HG02885 (cell line): ENCODE results near the gene CDH5.
A peak's percentile ranks its signal among the peaks of the same experiment; 100 is the strongest.

Source experiments
- ATAC-seq: cut with Tn5 transposase; IDR thresholded peaks from one replicate; pipeline ENCODE4 v1.9.1; 2021; ENCODE audit warnings: mild to moderate bottlenecking; ENCODE audit not compliant: unreplicated experiment, poor library complexity

The CDH5 gene

GRCh38 chr16:66388350-66389139, 22.1 kb downstream of the CDH5 start:
- ATAC-seq = no peak

- no peak for ATAC-seq
Measured at GRCh38 chr16:66389256-66390176, 23.0 kb downstream of the CDH5 start.

DNA sequence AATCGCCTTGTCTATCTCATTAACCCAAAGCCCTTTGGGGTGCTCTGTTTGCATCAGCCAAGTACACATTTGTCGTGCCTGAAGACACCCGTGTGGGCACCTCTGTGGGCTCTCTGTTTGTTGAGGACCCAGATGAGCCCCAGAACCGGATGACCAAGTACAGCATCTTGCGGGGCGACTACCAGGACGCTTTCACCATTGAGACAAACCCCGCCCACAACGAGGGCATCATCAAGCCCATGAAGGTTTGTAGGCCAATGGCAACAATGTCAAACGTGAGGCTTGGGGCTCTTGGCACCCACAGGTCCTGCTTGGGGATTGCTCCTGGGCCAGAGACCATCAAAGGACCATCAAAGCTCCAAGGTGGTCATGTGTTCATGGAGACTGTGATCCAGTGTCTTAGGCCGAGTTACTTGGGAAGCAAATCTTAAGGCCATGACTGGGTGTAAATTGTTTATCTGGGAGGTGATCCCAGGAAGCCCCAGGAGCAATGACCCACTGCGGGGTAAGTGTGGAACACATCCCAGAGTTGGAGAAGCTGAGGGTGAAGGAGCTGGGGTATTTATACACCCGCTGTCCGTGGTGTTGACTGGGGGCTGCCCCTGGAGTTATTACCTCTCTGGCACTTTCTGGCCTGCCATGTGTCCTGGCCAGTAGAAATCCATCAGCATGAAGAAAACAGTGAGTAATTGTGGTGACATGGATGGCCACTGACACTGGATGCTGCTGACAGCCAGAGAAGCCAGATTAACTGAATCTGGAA, 24.0 kb downstream of the CDH5 start:
- ATAC-seq = no peak

GRCh38 chr16:66391726-66392670, 25.5 kb downstream of the CDH5 start:
- no peak for ATAC-seq

- ATAC-seq = no peak
Measured at GRCh38 chr16:66395806-66396555, 29.5 kb downstream of the CDH5 start.

GRCh38 chr16:66397736-66398433, 31.4 kb downstream of the CDH5 start:
- no peak for ATAC-seq

GRCh38 chr16:66399031-66399430, 32.5 kb downstream of the CDH5 start:
- ATAC-seq = no peak

DNA sequence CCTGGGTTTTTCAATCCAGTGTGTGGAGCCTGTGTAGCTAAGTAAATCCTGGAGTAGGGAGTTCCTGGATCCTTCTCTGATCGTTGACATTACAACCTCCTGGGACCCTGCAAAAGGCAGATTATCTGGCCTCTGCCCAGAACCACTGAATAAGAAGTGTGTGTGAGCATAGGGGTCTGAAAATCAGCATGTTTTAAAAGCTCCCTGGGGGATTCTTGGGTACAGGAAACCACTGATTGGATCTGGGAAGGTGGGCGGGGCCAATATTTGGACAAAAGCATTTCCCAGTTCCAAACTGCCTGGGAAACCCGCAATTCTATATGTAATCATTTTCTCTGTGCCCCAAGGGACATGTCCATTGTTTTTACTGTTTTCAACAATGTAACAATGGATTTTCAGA, 33.4 kb downstream of the CDH5 start:
- no peak for ATAC-seq

GRCh38 chr16:66400503-66401380, 34.3 kb downstream of the CDH5 start:
- ATAC-seq = no peak

DNA sequence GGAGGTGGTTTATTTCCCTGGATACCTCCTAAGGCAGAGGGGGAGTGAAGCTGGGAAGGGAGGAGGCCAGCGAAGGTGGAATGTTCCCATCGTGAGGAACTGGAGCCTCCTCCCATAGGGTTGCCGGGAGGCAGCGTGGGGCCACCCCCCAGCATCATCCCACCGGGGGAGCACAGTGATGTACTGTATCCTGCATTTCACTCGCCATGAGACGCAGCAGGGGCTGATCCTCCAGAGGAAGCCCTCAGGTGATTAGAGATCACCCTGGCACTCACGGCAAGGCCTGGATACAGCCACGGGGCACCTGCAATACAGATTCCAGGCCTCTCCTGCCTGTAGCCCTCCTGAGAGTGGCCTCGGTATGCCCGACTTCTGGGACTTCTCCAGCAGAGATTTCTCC, 35.1 kb downstream of the CDH5 start:
- ATAC-seq = no peak

DNA sequence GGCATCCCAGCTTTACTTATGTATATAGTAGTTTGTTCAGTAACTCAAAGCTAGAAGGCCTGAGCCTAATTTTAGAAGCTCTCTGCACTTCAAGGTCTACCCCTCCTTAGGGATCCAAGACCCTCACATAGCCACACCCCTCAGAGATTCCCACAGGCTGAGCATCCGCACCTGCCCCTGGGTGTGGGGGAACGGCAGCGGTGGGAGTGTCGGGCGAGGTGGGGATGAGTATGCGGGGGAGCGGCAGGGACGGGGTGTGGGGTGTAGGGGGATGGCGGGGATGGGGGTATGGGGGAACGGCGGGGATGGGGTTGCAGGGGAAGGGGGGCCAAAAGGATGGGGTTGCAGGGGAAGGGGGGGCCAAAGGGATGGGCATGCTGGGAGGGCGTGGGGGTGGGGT, 35.7 kb downstream of the CDH5 start:
- no peak for ATAC-seq

DNA sequence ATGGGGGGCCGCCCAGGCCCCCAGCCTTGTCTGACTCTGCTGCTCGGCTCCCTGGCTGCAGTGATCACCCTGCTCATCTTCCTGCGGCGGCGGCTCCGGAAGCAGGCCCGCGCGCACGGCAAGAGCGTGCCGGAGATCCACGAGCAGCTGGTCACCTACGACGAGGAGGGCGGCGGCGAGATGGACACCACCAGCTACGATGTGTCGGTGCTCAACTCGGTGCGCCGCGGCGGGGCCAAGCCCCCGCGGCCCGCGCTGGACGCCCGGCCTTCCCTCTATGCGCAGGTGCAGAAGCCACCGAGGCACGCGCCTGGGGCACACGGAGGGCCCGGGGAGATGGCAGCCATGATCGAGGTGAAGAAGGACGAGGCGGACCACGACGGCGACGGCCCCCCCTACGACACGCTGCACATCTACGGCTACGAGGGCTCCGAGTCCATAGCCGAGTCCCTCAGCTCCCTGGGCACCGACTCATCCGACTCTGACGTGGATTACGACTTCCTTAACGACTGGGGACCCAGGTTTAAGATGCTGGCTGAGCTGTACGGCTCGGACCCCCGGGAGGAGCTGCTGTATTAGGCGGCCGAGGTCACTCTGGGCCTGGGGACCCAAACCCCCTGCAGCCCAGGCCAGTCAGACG, 36.2 kb downstream of the CDH5 start:
- no peak for ATAC-seq

DNA sequence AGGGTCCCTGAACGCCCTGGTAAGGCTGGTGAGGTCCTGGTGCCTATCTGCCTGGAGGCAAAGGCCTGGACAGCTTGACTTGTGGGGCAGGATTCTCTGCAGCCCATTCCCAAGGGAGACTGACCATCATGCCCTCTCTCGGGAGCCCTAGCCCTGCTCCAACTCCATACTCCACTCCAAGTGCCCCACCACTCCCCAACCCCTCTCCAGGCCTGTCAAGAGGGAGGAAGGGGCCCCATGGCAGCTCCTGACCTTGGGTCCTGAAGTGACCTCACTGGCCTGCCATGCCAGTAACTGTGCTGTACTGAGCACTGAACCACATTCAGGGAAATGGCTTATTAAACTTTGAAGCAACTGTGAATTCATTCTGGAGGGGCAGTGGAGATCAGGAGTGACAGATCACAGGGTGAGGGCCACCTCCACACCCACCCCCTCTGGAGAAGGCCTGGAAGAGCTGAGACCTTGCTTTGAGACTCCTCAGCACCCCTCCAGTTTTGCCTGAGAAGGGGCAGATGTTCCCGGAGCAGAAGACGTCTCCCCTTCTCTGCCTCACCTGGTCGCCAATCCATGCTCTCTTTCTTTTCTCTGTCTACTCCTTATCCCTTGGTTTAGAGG, 37.1 kb downstream of the CDH5 start:
- no peak for ATAC-seq

DNA sequence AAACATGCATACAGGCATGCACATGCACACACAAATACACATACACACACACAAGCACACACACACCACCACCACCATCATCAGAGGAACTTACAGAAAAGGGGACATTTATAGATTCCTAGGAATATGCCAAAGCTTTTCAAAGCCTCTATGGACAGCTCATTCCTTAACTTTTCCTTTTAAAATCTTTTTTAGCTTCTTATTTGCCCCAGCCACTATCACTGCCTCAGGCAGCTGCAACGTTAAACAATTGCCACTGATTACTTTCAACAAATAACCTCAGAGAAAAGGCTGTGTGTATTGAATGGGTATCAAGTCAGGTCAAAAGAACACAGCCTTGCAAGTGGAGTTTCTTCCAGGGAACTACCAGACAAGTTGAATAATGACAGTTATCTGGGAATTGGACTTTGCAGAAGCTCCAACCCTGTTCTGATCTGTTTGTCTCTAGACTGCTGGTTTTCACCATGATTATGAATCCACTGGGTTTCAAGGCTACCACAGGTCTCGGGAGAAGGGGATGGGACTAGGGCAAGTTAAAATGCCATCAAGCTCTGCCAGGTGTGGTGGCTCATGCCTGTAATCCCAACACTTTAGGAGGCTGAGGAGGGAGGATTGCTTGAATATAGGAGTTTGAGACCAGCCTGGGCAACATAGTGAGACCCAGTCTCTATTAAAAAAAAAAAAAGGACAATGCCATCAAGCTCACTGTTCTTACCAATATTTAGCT, 38.7 kb downstream of the CDH5 start:
- ATAC-seq = no peak

GRCh38 chr16:66406534-66407221, 40.2 kb downstream of the CDH5 start:
- peak; percentile 86 for ATAC-seq
